ENCODE results near the gene CDHR3. TPM values are rescaled to one million over a fixed set of nuclear protein-coding genes. Genes with fewer than 3 reads are reported as not detected.
A peak's percentile ranks its signal among the peaks of the same experiment; 100 is the strongest.

The CDHR3 gene
- total and polyA plus RNA-seq, 2 of the 8 experiments (the other 6 are each of a cell fraction or from before 2014, with no cell fraction given), result 6.4 to 6.8 TPM

DNA sequence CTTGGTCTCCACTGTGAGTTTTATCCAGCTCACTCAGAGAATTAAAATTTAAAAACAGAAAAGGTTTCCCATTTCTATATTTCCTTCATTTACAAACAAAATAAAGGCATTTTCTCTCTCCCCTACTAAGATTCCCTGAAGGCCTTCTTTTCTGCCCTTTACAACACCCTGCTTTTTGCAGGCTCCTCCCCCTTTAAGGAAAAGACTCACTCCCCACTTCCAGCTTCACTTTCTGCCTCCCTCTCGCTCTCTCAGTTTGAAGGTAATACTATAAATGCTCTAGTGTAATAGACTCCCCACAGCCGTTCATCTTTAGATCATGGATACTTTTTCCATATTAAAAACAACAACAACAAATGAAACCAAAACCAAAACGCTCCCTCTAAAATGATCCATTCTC lies 53.3 kb downstream of the CDHR3 start:
- no peak overlapping the region for H3K4ac ChIP-seq (replicated peaks; ENCODE audit: insufficient read length, low read depth, low read length)
- H3K18ac ChIP-seq (ENCODE audit: extremely low read depth, low read length), result no peak overlapping the region
- DNase-seq (ENCODE audit: low read depth in 1 of 2, low spot score in 2 of 2) (no peak), FAIRE-seq (no peak)
- no peak overlapping the region for H4K91ac ChIP-seq (replicated peaks; ENCODE audit: insufficient read length, low read length)
- H3K4me3 ChIP-seq (ENCODE audit: extremely low read depth in 1 of 4, insufficient read depth in 2 of 4, low read depth in 3 of 4, low read length in 4 of 4), result no peak overlapping the region
- no peak overlapping the region for H2BK20ac ChIP-seq (ENCODE audit: low read length)
- no peak overlapping the region for H3K4me2 ChIP-seq (ENCODE audit: insufficient read depth in 1 of 2, low read depth in 2 of 2, low read length in 2 of 2)
- H2BK120ac ChIP-seq (replicated peaks; ENCODE audit: low read depth, low read length), result no peak overlapping the region
- no peak overlapping the region for H2AK5ac ChIP-seq (ENCODE audit: low read depth, low read length)
- no peaks in the 10 kb centered on the region for H4K20me1 ChIP-seq (replicated peaks in 1 of 2; ENCODE audit: control insufficient read depth in 1 of 2, insufficient read depth in 2 of 2, low read length in 2 of 2)
- no peaks in the 10 kb centered on the region for H3K79me2 ChIP-seq (ENCODE audit: control insufficient read depth in 1 of 2, insufficient read depth in 2 of 2, low read length in 2 of 2)
- no peak overlapping the region for H2BK15ac ChIP-seq (ENCODE audit: low read length)
- H3K79me1 ChIP-seq (ENCODE audit: low read depth, low read length), result no peaks in the 10 kb centered on the region
- no peak overlapping the region for H4K5ac ChIP-seq (ENCODE audit: insufficient read length, low read depth, low read length)
- no peak overlapping the region for H3K23ac ChIP-seq (ENCODE audit: insufficient read length)
- ChIA-PET CTCF (ENCODE audit: partially characterized antibody) (interaction anchor here (0.6 to 6.9 kb wide), 7 partner anchors 12 to 360 kb away, joined by 3 to 68 read pairs (median 8); no protein-coding TSS in a partner anchor), POLR2A (ENCODE audit: partially characterized antibody) (no interaction called here)
- no peaks in the 10 kb centered on the region; a peak in 1 of 8 replicates for H3K36me3 ChIP-seq (ENCODE audit: control insufficient read depth in 2 of 4, insufficient read depth in 4 of 4, low read length in 3 of 4)
- no peak overlapping the region for H3K27ac ChIP-seq (ENCODE audit: low read depth, low read length)
- H3K9ac ChIP-seq (replicated peaks in 1 of 4; ENCODE audit: extremely low read depth in 1 of 4, low read depth in 3 of 4, low read length in 3 of 4), result no peak overlapping the region
- H2BK5ac ChIP-seq (ENCODE audit: low read depth, low read length), result no peak overlapping the region
- no peak overlapping the region for H3K14ac ChIP-seq (ENCODE audit: insufficient read length)
- TF ChIP-seq NRF1 (IDR thresholded peaks at IDR 0.05; ENCODE audit: low read depth, low read length), result no peak
- no peak for TF ChIP-seq EP300 (IDR thresholded peaks at IDR 0.05; ENCODE audit: borderline replicate concordance in 1 of 2, low read depth in 2 of 2, low read length in 2 of 2)
- TF ChIP-seq CTBP2 (IDR thresholded peaks at IDR 0.05; ENCODE audit: borderline replicate concordance, insufficient read depth, insufficient read length, low read length), result no peak
- no peak for TF ChIP-seq FOSL1 (IDR thresholded peaks at IDR 0.05; ENCODE audit: insufficient read depth, low read depth, low read length)
- no peak for TF ChIP-seq TAF1 (IDR thresholded peaks at IDR 0.05; ENCODE audit: low read depth, low read length)
- peaks cover 6 to 17% (median 13%) of the 10 kb centered on the region in 4 experiments; a peak in 6 of 7 replicates for H3K4me1 ChIP-seq (replicated peaks in 1 of 4; ENCODE audit: control insufficient read depth in 3 of 4, insufficient read depth in 4 of 4, low read length in 3 of 4)
- 0 out of 2 replicates have a peak overlapping the region, but pooled peaks have one; percentile 52 for H2AFZ ChIP-seq (ENCODE audit: low read length)
- H4K8ac ChIP-seq (ENCODE audit: extremely low read depth, insufficient read depth, low read length), result no peak overlapping the region
- H3K9me3 ChIP-seq (ENCODE audit: insufficient read depth in 2 of 2, low read depth in 1 of 2, low read length in 1 of 2), result no peaks in the 10 kb centered on the region
- no peak overlapping the region for H2BK12ac ChIP-seq (ENCODE audit: low read depth, low read length)
- 69% methylated on average over 3 of the region's 3 CpGs; no CpG with 5 or more reads in 1 of the 2 experiments for WGBS, 2 experiments (ENCODE audit: extremely low coverage in 1 of 2, insufficient coverage in 1 of 2, insufficient read length in 1 of 2, insufficient replicate concordance in 2 of 2, low coverage in 1 of 2, low lambda C conversion rate in 2 of 2, missing lambda C conversion rate in 1 of 2)
- no peaks in the 10 kb centered on the region for H3K27me3 ChIP-seq (replicated peaks in 1 of 4; ENCODE audit: control insufficient read depth in 3 of 4, extremely low read depth in 1 of 4, insufficient read depth in 3 of 4, low read length in 3 of 4)
- H3K56ac ChIP-seq (replicated peaks; ENCODE audit: insufficient read length, low read depth, low read length), result no peak overlapping the region
- H3K23me2 ChIP-seq (ENCODE audit: low read depth, low read length), result no peaks in the 10 kb centered on the region
